ENCODE data around the gene GALNT1. TPM values are rescaled to one million over a fixed set of nuclear protein-coding genes. Genes with fewer than 3 reads are reported as not detected.

GALNT1 gene
- total RNA-seq, 2 donors from 2014 or later = 31.1 to 32.0 TPM

DNA sequence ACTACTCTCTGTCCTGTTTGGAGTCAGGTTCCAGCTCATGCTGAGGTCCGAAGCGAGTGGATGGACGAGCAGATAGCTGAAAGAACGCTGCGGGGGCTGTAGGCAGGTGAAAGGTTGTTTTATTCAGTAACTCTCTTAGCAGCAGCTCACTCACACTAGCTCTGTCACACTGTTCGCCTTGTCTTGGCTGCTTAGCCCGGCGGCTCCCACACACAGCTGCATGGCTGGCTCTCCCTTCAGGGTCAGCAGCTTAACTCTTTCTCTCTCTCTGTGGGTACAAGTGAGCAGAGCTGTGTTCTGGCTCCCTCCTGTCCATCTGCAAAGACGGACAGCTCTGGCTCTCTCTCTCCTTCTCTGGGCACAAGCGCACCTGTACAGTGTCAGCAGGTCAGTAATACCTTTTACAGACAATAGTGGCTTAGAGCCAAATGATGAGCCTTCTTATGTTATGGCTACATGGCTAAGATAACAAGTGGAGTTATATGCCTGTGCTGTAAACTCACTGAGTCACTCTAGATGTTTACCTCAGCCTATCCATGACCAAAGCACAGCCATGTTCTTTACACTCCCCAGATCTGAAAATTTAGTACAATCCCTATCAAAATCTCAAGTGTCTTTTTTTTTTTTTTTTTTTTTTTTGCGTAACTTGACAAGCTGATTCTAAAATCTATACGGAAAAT lies 149.3 kb downstream of the GALNT1 start:
- no peaks in the 10 kb centered on the region for H3K9me3 ChIP-seq
- H3K27me3 ChIP-seq (replicated peaks; ENCODE audit: insufficient read depth) = no peaks in the 10 kb centered on the region
- ATAC-seq (ENCODE audit: insufficient number of reproducible peaks, low FRiP score, low read depth) (no peak), DNase-seq (ENCODE audit: low spot score) (no peak)
- H3K4me1 ChIP-seq (ENCODE audit: control insufficient read depth in 1 of 2, low read depth in 2 of 2) = no peaks in the 10 kb centered on the region
- no peaks in the 10 kb centered on the region for H3K36me3 ChIP-seq
- no peak overlapping the region for H3K27ac ChIP-seq
- TF ChIP-seq, protein P1, sequence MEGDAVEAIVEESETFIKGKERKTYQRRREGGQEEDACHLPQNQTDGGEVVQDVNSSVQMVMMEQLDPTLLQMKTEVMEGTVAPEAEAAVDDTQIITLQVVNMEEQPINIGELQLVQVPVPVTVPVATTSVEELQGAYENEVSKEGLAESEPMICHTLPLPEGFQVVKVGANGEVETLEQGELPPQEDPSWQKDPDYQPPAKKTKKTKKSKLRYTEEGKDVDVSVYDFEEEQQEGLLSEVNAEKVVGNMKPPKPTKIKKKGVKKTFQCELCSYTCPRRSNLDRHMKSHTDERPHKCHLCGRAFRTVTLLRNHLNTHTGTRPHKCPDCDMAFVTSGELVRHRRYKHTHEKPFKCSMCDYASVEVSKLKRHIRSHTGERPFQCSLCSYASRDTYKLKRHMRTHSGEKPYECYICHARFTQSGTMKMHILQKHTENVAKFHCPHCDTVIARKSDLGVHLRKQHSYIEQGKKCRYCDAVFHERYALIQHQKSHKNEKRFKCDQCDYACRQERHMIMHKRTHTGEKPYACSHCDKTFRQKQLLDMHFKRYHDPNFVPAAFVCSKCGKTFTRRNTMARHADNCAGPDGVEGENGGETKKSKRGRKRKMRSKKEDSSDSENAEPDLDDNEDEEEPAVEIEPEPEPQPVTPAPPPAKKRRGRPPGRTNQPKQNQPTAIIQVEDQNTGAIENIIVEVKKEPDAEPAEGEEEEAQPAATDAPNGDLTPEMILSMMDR (IDR thresholded peaks at IDR 0.05) = no peak
- H3K4me3 ChIP-seq = no peak overlapping the region

DNA sequence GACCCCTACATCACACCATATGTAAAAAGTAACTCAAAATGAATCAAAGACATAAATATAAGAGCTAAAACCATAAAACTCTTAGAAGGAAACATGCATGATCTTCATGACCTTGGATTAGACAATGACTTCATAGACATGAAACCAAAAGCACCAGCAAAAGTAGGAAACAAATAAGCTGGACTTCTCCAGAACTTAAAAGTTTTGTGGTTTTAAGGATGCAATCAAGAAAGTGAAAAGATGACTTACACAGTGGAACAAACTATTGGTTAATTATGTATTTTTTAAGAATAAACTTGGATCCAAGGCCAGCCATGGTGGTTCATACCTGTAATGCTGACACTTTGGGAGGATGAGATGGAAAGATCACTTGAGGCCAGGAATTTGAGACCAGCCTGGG lies 150.2 kb downstream of the GALNT1 start:
- H3K9me3 ChIP-seq = no peaks in the 10 kb centered on the region
- TF ChIP-seq, protein P1 (IDR thresholded peaks at IDR 0.05) = no peak
- DNase-seq (ENCODE audit: low spot score) (no peak), ATAC-seq (ENCODE audit: insufficient number of reproducible peaks, low FRiP score, low read depth) (no peak)
- H3K4me3 ChIP-seq = no peak overlapping the region
- no peaks in the 10 kb centered on the region for H3K4me1 ChIP-seq (ENCODE audit: control insufficient read depth in 1 of 2, low read depth in 2 of 2)
- no peaks in the 10 kb centered on the region for H3K27me3 ChIP-seq (replicated peaks; ENCODE audit: insufficient read depth)
- H3K36me3 ChIP-seq = no peaks in the 10 kb centered on the region
- no peak overlapping the region for H3K27ac ChIP-seq

DNA sequence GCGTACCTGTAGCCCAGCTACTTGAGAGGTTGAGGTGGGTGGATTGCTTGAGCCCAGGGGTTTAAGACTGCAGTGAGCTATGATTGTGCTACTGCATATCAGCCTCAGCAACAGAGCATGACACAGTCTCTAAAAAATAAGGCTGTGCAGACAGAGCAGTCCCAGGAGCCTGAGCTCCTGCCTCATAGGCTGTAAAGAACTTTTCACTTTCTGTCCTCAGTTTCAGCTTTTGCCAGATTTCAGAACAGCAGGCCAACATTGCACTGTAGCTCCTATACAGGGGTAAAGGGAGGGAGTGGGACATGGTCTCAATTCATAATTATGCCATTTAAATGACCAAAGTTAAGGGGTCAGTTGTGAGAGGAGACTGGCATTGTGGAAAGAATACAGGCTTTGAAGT lies 150.6 kb downstream of the GALNT1 start:
- H3K36me3 ChIP-seq = no peaks in the 10 kb centered on the region
- DNase-seq (ENCODE audit: low spot score) (no peak), ATAC-seq (ENCODE audit: insufficient number of reproducible peaks, low FRiP score, low read depth) (no peak)
- no peak overlapping the region for H3K4me3 ChIP-seq
- no peaks in the 10 kb centered on the region for H3K4me1 ChIP-seq (ENCODE audit: control insufficient read depth in 1 of 2, low read depth in 2 of 2)
- no peaks in the 10 kb centered on the region for H3K27me3 ChIP-seq (replicated peaks; ENCODE audit: insufficient read depth)
- TF ChIP-seq, protein P1 (IDR thresholded peaks at IDR 0.05) = no peak
- no peak overlapping the region for H3K27ac ChIP-seq
- no peaks in the 10 kb centered on the region for H3K9me3 ChIP-seq

DNA sequence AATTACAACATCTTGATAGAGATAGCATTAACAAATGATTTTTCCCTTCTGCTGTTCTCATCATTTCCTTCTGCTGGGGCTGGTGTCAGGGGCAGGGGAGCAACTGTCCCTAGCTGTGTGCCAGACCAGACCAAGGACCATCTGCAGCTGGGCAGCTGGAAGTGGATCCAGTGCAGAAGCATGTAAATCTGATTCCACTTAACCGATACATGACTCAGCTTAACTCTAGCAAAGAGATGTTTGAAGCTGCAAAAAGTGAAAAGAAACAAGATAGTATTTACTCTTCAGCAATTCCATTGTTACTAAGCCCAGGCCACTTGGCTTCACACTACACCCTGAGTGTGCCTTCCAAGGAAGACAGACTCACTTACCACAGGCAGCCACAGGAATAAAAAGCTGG lies 151.1 kb downstream of the GALNT1 start:
- ATAC-seq (ENCODE audit: insufficient number of reproducible peaks, low FRiP score, low read depth) (no peak), DNase-seq (ENCODE audit: low spot score) (no peak)
- no peaks in the 10 kb centered on the region for H3K4me1 ChIP-seq (ENCODE audit: control insufficient read depth in 1 of 2, low read depth in 2 of 2)
- no peak overlapping the region for H3K4me3 ChIP-seq
- no peaks in the 10 kb centered on the region for H3K9me3 ChIP-seq
- H3K27me3 ChIP-seq (replicated peaks; ENCODE audit: insufficient read depth) = no peaks in the 10 kb centered on the region
- H3K36me3 ChIP-seq = no peaks in the 10 kb centered on the region
- no peak overlapping the region for H3K27ac ChIP-seq
- TF ChIP-seq, protein P1 (IDR thresholded peaks at IDR 0.05) = no peak

DNA sequence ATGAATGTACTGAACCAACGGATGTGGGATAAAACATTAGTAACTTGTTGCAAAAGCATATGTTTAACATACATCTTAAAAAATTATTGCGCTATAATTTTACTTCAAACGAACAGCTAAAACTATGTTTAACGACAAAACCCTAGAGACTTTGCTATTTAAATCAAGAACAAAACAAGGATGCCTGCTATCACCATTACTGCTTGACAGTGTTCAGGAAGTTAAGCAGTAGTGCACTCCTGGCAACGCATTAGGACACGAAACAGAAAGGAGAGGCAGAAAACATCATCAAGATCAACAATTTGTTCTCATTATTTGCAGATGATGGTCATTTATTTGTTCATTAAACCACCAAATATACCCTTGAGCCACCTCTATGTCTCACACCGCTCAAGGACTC lies 151.9 kb downstream of the GALNT1 start:
- TF ChIP-seq, protein P1 (IDR thresholded peaks at IDR 0.05) = no peak
- H3K9me3 ChIP-seq = no peaks in the 10 kb centered on the region
- no peaks in the 10 kb centered on the region for H3K27me3 ChIP-seq (replicated peaks; ENCODE audit: insufficient read depth)
- no peak for ATAC-seq (ENCODE audit: insufficient number of reproducible peaks, low FRiP score, low read depth)
- no peaks in the 10 kb centered on the region for H3K4me1 ChIP-seq (ENCODE audit: control insufficient read depth in 1 of 2, low read depth in 2 of 2)
- H3K4me3 ChIP-seq = no peak overlapping the region
- H3K27ac ChIP-seq = no peak overlapping the region
- H3K36me3 ChIP-seq = no peaks in the 10 kb centered on the region
- no peak for DNase-seq (ENCODE audit: low spot score)

Measured in thoracic aorta (tissue), 2 donors.